ENCODE results near the gene TMEM59.

DNA sequence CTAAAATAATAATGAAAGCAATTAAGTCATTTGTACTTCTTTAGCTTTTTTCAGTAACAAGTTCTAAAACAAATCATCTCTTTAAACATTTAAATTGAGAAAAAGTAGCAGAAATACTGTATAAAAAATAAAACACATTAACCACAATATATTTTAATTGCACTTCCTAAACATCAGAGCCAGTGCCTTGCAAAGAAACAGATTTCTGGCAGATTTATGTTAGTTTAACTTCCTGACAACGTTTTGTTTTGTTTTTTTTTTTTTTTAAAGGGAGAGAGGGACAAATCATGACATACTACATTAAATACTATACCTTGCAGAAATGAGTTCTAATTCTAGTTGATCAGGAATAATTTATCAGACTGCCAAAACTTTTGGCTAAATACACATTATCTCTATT lies 11.2 kb downstream of the TMEM59 start:
- no peak for TF ChIP-seq CTCF (IDR thresholded peaks at IDR 0.05)
- no peak for TF ChIP-seq POLR2A (IDR thresholded peaks at IDR 0.05)

All from Peyer's patch (tissue), 4 donors.